Trophoblast cell (in vitro differentiated cells and primary cell): ENCODE data around the gene KCNQ1.
A peak's percentile ranks its signal among the peaks of the same experiment; 100 is the strongest.

Experiments
- DNase-seq, 2 donors: peaks; one replicate each; pipeline ENCODE4 v3.0.0-alpha.2; 2016
- H2AFZ ChIP-seq: 2 replicates; pipeline ENCODE4 v1.6.1; 2013; ENCODE audit warnings: low read length, moderate library complexity, mild to moderate bottlenecking; ENCODE audit not compliant: insufficient read depth, poor library complexity
- H2AK5ac ChIP-seq: 2 replicates; pipeline ENCODE4 v1.6.1; 2013; ENCODE audit warnings: mild to moderate bottlenecking, low read length
- H2BK120ac ChIP-seq: 2 replicates; pipeline ENCODE4 v1.6.1; 2013; ENCODE audit warnings: low read length, mild to moderate bottlenecking, moderate library complexity; ENCODE audit not compliant: insufficient read depth, poor library complexity
- H2BK12ac ChIP-seq: 2 replicates; pipeline ENCODE4 v1.6.1; 2013; ENCODE audit warnings: mild to moderate bottlenecking, low read length, moderate library complexity
- H2BK5ac ChIP-seq: 2 replicates; pipeline ENCODE4 v1.6.1; 2013; ENCODE audit warnings: low read length, low read depth, moderate library complexity, mild to moderate bottlenecking; ENCODE audit not compliant: poor library complexity
- H3K14ac ChIP-seq: 2 replicates; pipeline ENCODE4 v1.6.1; 2013; ENCODE audit warnings: mild to moderate bottlenecking, low read length
- H3K18ac ChIP-seq: 2 replicates; pipeline ENCODE4 v1.6.1; 2013; ENCODE audit warnings: mild to moderate bottlenecking, low read length
- H3K23ac ChIP-seq: 2 replicates; pipeline ENCODE4 v1.6.1; 2013; ENCODE audit warnings: low read length
- H3K27ac ChIP-seq: 2 replicates; pipeline ENCODE4 v1.5.1; 2013; ENCODE audit warnings: low read depth, mild to moderate bottlenecking, inconsistent platforms, low read length, moderate library complexity
- H3K27me3 ChIP-seq: 2 replicates; pipeline ENCODE4 v1.6.1; 2013; ENCODE audit warnings: inconsistent platforms, mild to moderate bottlenecking, low read length, moderate library complexity; ENCODE audit not compliant: insufficient read depth
- H3K36me3 ChIP-seq, 2 experiments: 1 replicate in 1 of 2; 2 replicates in 1 of 2; pipeline ENCODE4 v1.6.1; 2013; ENCODE audit warnings: low read length in 2 of 2, mild to moderate bottlenecking in 2 of 2, moderate library complexity in 1 of 2; ENCODE audit not compliant: insufficient read depth in 2 of 2, control insufficient read depth in 1 of 2
- H3K4ac ChIP-seq: 2 replicates; pipeline ENCODE4 v1.6.1; 2013; ENCODE audit warnings: low read depth, mild to moderate bottlenecking, low read length, moderate library complexity
- H3K4me1 ChIP-seq, 2 experiments: 1 replicate in 1 of 2; 2 replicates in 1 of 2; pipeline ENCODE4 v1.6.1; 2013; ENCODE audit warnings: low read length in 2 of 2, mild to moderate bottlenecking in 2 of 2, moderate library complexity in 1 of 2; ENCODE audit not compliant: insufficient read depth in 2 of 2, control insufficient read depth in 1 of 2
- H3K4me2 ChIP-seq: 2 replicates; pipeline ENCODE4 v1.6.1; 2013; ENCODE audit warnings: inconsistent platforms, mild to moderate bottlenecking, low read length, moderate library complexity
- H3K4me3 ChIP-seq: 2 replicates; pipeline ENCODE4 v1.5.1; 2013; ENCODE audit warnings: mild to moderate bottlenecking, low read depth, low read length, inconsistent platforms
- H3K79me1 ChIP-seq: one replicate; pipeline ENCODE4 v1.6.1; 2013; ENCODE audit warnings: low read length
- H3K79me2 ChIP-seq: 2 replicates; pipeline ENCODE4 v1.6.1; 2013; ENCODE audit warnings: low read length, mild to moderate bottlenecking; ENCODE audit not compliant: control insufficient read depth, insufficient read depth, poor library complexity
- H3K9ac ChIP-seq: 2 replicates; pipeline ENCODE4 v1.6.1; 2013; ENCODE audit warnings: mild to moderate bottlenecking, low read length
- H3K9me3 ChIP-seq: 2 replicates; pipeline ENCODE4 v1.6.1; 2013; ENCODE audit warnings: low read depth, mild to moderate bottlenecking, control low read depth, inconsistent platforms, low read length; ENCODE audit not compliant: insufficient read depth
- H4K12ac ChIP-seq: 2 replicates; pipeline ENCODE4 v1.6.1; 2013; ENCODE audit warnings: low read depth, mild to moderate bottlenecking, low read length, moderate library complexity
- H4K8ac ChIP-seq: 2 replicates; pipeline ENCODE4 v1.6.1; 2013; ENCODE audit warnings: low read depth, mild to moderate bottlenecking, low read length, moderate library complexity
- H4K91ac ChIP-seq: one replicate; pipeline ENCODE4 v1.6.1; 2013; ENCODE audit warnings: low read depth, mild to moderate bottlenecking, low read length, moderate library complexity
- WGBS: extraction: QIAGEN DNeasy Blood & Tissue Kit; methylation state at CpG from one replicate; pipeline ENCODE4 v1.1.7; 2013; ENCODE audit warnings: missing lambda C conversion rate; ENCODE audit not compliant: insufficient read length, insufficient coverage; ENCODE audit errors: extremely low coverage; 5-methylcytosine and 5-hydroxymethylcytosine counted together

The KCNQ1 gene

DNA sequence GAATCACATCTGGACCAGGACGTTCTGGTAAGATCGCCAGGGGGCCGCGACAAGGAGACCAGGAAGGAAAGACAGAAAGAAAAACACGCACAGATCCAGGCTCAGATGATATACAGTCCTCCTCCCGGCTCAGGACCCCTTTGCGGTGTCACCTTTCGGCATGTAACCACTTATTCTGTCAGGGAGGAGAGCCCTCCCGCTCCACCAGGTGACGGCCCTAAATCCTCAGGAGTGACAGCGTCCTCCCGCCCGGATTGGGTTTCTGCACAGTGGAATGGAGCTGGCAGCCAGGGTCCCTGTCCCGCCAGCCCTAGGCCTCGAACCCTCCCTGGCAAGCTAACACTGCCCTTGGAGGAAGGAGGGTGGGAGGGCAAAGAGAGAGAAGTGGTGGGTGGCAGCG, 279.3 kb downstream of the KCNQ1 start:
- H3K9me3 ChIP-seq: peaks cover 25% of the 10 kb centered on the region
- H3K79me2 ChIP-seq: no peaks in the 10 kb centered on the region
- no peak overlapping the region for H2AFZ ChIP-seq
- no peak overlapping the region for H3K18ac ChIP-seq
- no peaks in the 10 kb centered on the region for H3K79me1 ChIP-seq
- no CpG with 5 or more reads among the region's 16 CpGs for WGBS
- no peak overlapping the region for H3K27ac ChIP-seq
- H3K4ac ChIP-seq: no peak overlapping the region
- no peak overlapping the region for H2AK5ac ChIP-seq
- H2BK12ac ChIP-seq: no peak overlapping the region
- DNase-seq: no peak
- no peak overlapping the region for H3K4me2 ChIP-seq
- no peaks in the 10 kb centered on the region for H3K36me3 ChIP-seq
- no peak overlapping the region for H3K23ac ChIP-seq
- H4K91ac ChIP-seq: no peak overlapping the region
- H3K27me3 ChIP-seq: no peaks in the 10 kb centered on the region
- no peak overlapping the region for H4K12ac ChIP-seq
- H3K14ac ChIP-seq: no peak overlapping the region
- no peak overlapping the region for H2BK5ac ChIP-seq
- no peak overlapping the region for H3K9ac ChIP-seq
- H3K4me1 ChIP-seq: no peaks in the 10 kb centered on the region
- no peak overlapping the region for H4K8ac ChIP-seq
- H3K4me3 ChIP-seq: no peak overlapping the region
- no peak overlapping the region for H2BK120ac ChIP-seq

DNA sequence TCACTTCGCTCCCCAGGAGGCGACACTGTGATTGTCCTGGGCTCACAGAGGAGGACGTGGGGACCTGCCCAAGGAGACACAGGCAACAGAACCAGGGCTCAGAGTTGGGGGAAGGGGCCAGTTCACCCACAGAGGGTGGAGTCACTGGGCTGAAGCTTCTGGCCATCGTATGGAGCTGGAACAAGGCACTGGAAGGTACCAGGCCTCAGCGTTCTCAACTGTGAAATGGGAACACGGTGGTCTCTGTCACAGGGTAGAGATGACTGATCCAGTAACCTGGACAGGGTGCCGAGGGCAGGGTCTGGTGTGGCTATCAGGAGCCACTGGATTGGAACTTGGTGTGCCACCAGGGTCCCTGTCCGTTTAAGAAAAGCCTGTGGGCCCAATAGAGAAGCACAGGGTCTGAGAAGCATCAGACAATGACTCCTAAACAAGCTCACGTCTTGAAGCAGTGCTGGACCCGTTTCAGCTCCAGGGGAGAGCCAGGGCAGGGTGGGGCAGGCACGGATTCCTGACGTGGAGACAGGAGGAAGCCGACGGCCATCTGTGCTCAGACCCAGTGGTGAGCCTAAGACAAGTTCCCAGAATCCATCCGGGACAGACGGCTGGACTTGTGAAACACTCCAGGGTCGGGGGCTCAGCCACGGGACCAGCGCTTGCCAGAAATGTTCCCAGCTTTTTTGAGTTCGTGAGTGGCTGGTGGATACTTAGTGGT, 280.0 kb downstream of the KCNQ1 start:
- Histone ChIP-seq H2BK5ac (no peak overlapping the region), H3K14ac (no peak overlapping the region), H4K12ac (no peak overlapping the region), H3K18ac (no peak overlapping the region), H3K36me3 (no peaks in the 10 kb centered on the region), H3K9me3 (peaks cover 25% of the 10 kb centered on the region), H3K4ac (no peak overlapping the region), H3K79me2 (no peaks in the 10 kb centered on the region), H3K4me2 (no peak overlapping the region), H3K4me1 (no peaks in the 10 kb centered on the region), H2AFZ (no peak overlapping the region), H3K9ac (no peak overlapping the region), H2AK5ac (no peak overlapping the region), H3K4me3 (no peak overlapping the region), H3K79me1 (no peaks in the 10 kb centered on the region), H3K27ac (no peak overlapping the region), H2BK120ac (peak overlapping the region; percentile 23), H3K23ac (no peak overlapping the region), H4K8ac (no peak overlapping the region), H2BK12ac (no peak overlapping the region), H4K91ac (no peak overlapping the region), H3K27me3 (no peaks in the 10 kb centered on the region)
- DNase-seq: peak in 1 of 2 donors; percentile 16
- no CpG with 5 or more reads among the region's 20 CpGs for WGBS

DNA sequence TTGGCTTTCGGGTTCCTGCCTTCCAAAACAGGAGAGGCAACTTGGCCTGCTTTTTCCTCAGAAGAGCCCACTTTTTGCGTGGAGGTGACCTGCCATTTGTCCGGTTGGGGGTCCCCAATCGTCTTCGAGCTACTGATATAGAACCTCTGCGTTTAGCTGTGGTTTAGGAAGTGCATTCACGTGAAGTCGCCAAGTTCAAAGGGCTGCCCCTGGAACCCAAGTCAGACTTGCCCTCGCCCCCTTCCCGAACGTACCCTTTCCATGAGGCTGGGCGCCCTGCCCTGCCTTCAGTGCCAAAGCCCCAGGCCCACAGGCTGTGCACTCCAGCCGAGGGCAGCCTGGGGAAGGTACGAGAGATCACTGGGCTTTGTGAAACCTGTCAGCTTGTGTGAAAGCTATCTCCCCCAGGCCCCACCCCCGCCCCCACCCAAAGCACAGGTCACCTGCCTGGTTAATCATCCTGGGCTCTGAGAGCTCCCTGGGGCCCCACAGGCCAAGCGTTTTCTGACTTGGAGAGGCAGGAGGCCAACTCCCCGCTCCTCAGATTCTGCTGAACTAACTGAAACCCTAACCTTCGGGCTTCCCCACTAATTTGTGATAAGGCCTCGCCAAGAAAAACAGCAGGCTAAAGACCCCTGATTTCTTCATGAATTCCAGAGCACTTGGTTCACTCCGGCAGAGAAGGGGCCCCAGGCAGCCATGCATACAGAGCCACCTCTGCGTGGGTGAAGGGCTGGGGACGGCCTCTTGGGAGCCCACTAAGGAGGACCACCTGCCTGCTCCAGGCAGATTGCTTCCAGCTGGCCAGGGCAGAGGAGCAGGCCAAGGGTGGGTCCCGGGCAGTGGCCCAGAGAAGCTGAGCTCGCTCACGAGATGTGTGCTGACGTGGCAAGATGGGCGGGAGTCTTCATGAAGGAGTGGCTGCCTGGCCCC, 280.8 kb downstream of the KCNQ1 start:
- no peaks in the 10 kb centered on the region for H3K79me2 ChIP-seq
- H3K27me3 ChIP-seq: no peaks in the 10 kb centered on the region
- no peaks in the 10 kb centered on the region for H3K36me3 ChIP-seq
- no peak overlapping the region for H2BK120ac ChIP-seq
- no peak overlapping the region for H2BK5ac ChIP-seq
- no peak overlapping the region for H3K4me2 ChIP-seq
- H3K4me1 ChIP-seq: no peaks in the 10 kb centered on the region
- no peak overlapping the region for H3K27ac ChIP-seq
- no peak for DNase-seq
- H3K9me3 ChIP-seq: peaks cover 25% of the 10 kb centered on the region
- no peak overlapping the region for H2AK5ac ChIP-seq
- no peak overlapping the region for H2BK12ac ChIP-seq
- H4K8ac ChIP-seq: no peak overlapping the region
- H3K4ac ChIP-seq: no peak overlapping the region
- H4K12ac ChIP-seq: no peak overlapping the region
- no peak overlapping the region for H3K14ac ChIP-seq
- H3K18ac ChIP-seq: no peak overlapping the region
- no peak overlapping the region for H3K23ac ChIP-seq
- no peaks in the 10 kb centered on the region for H3K79me1 ChIP-seq
- H2AFZ ChIP-seq: no peak overlapping the region
- no peak overlapping the region for H3K9ac ChIP-seq
- H3K4me3 ChIP-seq: no peak overlapping the region
- WGBS: no CpG with 5 or more reads among the region's 27 CpGs
- no peak overlapping the region for H4K91ac ChIP-seq

DNA sequence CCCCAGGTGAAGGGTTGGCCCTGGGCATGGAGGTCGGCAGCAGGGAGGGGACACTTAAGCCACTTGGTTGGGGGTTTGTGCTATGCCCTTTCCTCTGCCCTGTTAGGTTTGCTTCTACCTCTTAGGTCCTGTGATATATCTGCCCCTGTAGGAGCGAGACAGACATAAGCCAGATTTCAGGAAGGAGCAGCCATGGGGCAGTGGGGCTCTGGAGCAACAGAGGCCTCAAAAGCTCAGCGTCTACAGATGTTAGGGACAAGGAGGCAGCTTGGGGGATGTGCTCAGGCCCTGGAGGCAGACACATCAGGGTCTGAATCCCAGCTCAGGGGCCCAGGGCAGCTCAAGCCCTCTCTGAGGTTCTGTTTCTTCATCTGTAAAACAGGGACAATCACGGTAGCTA, 282.2 kb downstream of the KCNQ1 start:
- H3K4me3 ChIP-seq: no peak overlapping the region
- H3K79me2 ChIP-seq: no peaks in the 10 kb centered on the region
- no peak overlapping the region for H3K23ac ChIP-seq
- no peak overlapping the region for H3K18ac ChIP-seq
- no peaks in the 10 kb centered on the region for H3K27me3 ChIP-seq
- H2BK12ac ChIP-seq: no peak overlapping the region
- no peak for DNase-seq
- no peak overlapping the region for H3K4me2 ChIP-seq
- no peak overlapping the region for H2AFZ ChIP-seq
- H4K12ac ChIP-seq: no peak overlapping the region
- no peak overlapping the region for H2BK5ac ChIP-seq
- no peak overlapping the region for H2BK120ac ChIP-seq
- no peak overlapping the region for H4K8ac ChIP-seq
- no peak overlapping the region for H3K9ac ChIP-seq
- no CpG with 5 or more reads among the region's 4 CpGs for WGBS
- H3K4ac ChIP-seq: no peak overlapping the region
- no peak overlapping the region for H2AK5ac ChIP-seq
- H3K36me3 ChIP-seq: no peaks in the 10 kb centered on the region
- H3K9me3 ChIP-seq: peaks cover 23% of the 10 kb centered on the region
- no peak overlapping the region for H4K91ac ChIP-seq
- no peaks in the 10 kb centered on the region for H3K4me1 ChIP-seq
- no peak overlapping the region for H3K27ac ChIP-seq
- no peaks in the 10 kb centered on the region for H3K79me1 ChIP-seq
- no peak overlapping the region for H3K14ac ChIP-seq
